MG63 (cell line): Measurements from ENCODE around the gene PRKD2. TPM values are rescaled to one million over a fixed set of nuclear protein-coding genes. Genes with fewer than 3 reads are reported as not detected.

Source experiments
- DNase-seq: peaks from one replicate; pipeline ENCODE4 v3.0.0-alpha.2; 2020
- H3K27me3 ChIP-seq: fragments of 250-450 bp; sonication (Bioruptor Pico); 2 replicates; pipeline ENCODE4 v1.5.1; 2020; ENCODE audit warnings: mild to moderate bottlenecking, moderate library complexity
- H3K36me3 ChIP-seq: fragments of 250-450 bp; sonication (Bioruptor Pico); 2 replicates; pipeline ENCODE4 v1.5.1; 2020; ENCODE audit warnings: mild to moderate bottlenecking, moderate library complexity
- H3K4me3 ChIP-seq: fragments of 250-450 bp; sonication (Bioruptor Pico); 2 replicates; pipeline ENCODE4 v1.5.1; 2020; ENCODE audit warnings: mild to moderate bottlenecking, moderate library complexity
- H3K9me3 ChIP-seq: fragments of 250-450 bp; sonication (Bioruptor Pico); 2 replicates; pipeline ENCODE4 v1.5.1; 2020; ENCODE audit warnings: mild to moderate bottlenecking, moderate library complexity
- total RNA-seq: library from RNA; depleted of rRNA; stranded (reverse); fragments of >200 nt; shearing (Covaris generic); gene quantifications from 2 replicates; pipeline ENCODE4 v1.2.3, GENCODE V29; 2014; ENCODE audit warnings: low replicate concordance

PRKD2 gene
- total RNA-seq, 1 experiment from 2014 or later: 8.6 TPM

DNA sequence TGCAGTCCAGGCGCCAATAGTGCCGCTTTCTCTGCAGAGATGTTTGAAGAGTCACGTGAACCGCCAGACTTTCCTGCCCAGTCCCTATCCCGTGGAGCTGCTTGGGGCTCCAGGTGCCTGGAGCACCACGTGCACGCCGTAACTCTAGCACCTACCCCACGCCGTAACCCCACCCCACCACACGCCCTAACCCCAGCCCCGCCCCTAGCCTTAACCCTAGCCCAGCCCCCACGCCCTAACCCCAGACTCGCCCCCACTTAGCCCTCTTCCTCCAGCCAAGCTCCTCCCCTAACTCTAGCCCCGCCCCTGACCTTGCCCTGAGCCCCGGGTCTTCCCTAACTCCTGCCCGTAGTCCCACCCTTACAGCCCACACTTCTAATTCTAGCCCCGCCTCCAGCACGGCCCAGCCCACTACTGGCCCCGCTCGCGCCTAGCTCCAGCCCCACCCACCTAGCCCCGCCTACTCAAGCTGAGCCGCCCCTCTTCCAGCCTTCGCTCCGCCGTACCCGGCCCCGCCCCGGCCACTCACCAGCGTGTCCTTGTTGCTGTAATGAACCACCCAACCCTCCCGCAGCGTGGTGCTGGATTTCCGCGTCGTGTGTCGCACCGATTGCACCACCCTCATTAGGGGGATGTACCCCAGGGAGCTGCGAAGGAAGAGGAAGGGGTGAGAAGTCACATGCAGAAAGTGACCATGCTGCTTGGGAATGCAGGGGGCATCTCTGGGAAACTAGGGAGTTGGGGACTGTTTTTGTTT is 19.5 kb downstream of the PRKD2 start:
- Histone ChIP-seq H3K27me3 (no peaks in the 10 kb centered on the region), H3K9me3 (no peaks in the 10 kb centered on the region), H3K36me3 (peaks cover 83% of the 10 kb centered on the region), H3K4me3 (no peak overlapping the region)
- no peak for DNase-seq

DNA sequence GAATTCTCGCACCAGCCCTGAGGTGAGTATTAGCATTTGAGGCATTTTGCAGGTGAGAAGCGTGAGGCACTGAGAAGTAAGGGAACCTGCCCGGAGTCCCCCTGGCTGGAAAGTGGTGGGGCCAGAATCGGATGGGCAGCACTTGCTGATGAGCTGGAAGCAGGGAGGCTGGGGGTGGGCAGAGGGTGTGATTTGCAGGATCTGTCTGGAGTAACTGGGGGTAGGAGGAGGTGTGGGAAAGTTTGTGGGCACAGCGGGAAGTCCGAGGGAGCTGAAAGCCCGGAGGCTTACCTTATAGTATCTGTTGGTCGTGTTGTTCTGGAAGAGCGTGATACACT is 20.1 kb downstream of the PRKD2 start:
- Histone ChIP-seq H3K9me3 (peaks cover 2% of the 10 kb centered on the region; the same call in 1 of the 2 replicates), H3K27me3 (no peaks in the 10 kb centered on the region), H3K36me3 (peaks cover 83% of the 10 kb centered on the region), H3K4me3 (no peak overlapping the region)
- DNase-seq: no peak

DNA sequence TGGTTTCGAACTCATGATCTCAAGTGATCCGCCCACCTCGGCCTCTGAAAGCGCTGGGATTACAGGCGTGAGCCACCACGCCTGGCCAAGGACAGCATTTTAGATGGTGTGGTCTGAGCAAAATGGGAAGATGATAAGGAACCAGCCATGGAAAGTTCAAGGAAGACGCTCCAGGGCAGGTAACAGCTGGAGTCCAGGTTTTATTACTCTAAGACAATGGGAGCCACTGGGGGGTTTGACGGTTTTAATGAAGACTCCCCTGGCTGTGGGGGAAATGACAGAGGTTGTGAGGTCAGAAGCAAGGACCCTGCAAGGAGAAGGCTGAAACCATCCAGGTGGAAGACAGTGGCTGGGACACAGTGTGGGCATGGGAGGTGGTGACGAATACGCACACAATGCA is 20.9 kb downstream of the PRKD2 start:
- no peak for DNase-seq
- Histone ChIP-seq H3K4me3 (no peak overlapping the region), H3K9me3 (peaks cover 4% of the 10 kb centered on the region; the same call in 1 of the 2 replicates), H3K36me3 (peaks cover 84% of the 10 kb centered on the region), H3K27me3 (no peaks in the 10 kb centered on the region)

DNA sequence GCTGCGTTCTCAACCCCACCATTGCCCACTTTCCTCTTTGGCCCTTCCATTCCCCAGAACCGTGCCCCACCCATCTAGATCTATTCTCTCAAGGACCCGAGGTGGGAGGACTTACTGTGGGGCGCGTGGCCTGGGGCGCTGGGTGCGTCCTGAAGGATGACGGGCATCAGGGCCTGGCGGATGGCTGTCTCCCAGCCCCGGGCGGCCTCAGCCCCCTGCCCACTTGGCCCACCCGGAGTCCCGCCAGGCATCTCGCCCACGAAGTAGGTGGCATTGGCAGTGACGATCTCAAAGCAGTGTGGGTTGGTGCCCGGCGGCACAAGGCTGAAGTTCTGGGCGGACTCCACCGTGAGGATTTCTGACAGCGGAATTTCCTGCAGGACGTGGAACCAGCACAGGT is 23.2 kb downstream of the PRKD2 start:
- Histone ChIP-seq H3K9me3 (peaks cover 4% of the 10 kb centered on the region; the same call in 1 of the 2 replicates), H3K4me3 (no peak overlapping the region), H3K36me3 (peaks cover 84% of the 10 kb centered on the region), H3K27me3 (no peaks in the 10 kb centered on the region)
- DNase-seq: no peak

DNA sequence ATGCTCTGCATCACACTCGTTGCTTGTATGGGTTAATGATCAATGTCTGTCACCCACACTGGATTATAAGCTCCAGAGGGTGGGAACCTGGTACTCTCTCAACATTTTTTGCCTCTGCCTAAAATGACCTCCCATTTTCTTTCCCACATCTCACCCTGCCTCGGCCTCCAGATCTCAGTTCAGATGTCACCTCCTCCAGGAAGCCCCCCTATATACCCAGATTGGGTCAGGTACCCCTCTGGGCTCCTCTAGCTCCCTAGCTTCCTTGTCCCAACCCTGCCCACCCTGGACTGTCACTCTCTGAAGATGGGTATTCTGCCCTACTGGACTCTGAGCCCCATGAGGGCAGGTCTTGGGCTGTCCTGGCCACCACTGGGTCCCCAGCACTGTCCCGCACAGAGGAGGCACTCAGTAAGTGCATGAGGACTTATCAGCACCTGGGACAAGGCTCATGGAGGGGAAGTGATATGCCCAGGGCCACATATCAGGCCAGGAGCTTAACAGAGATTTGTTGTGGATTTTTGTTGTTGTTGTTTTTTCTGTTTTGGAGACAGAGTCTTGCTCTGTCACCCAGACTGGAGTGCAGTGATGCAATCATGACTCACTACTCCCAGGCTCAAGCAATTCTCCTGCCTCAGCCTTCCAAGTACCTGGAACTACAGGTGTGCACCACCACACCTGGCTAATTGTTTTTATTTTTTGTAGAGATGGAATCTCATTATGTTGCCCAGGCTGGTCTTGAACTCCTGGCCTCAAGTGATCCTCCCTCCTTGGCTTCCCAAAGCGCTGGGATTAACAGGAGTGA is 23.8 kb downstream of the PRKD2 start:
- no peaks in the 10 kb centered on the region for H3K27me3 ChIP-seq
- DNase-seq: no peak
- no peak overlapping the region for H3K4me3 ChIP-seq
- peaks cover 4% of the 10 kb centered on the region; the same call in 1 of the 2 replicates for H3K9me3 ChIP-seq
- H3K36me3 ChIP-seq: peaks cover 81% of the 10 kb centered on the region

DNA sequence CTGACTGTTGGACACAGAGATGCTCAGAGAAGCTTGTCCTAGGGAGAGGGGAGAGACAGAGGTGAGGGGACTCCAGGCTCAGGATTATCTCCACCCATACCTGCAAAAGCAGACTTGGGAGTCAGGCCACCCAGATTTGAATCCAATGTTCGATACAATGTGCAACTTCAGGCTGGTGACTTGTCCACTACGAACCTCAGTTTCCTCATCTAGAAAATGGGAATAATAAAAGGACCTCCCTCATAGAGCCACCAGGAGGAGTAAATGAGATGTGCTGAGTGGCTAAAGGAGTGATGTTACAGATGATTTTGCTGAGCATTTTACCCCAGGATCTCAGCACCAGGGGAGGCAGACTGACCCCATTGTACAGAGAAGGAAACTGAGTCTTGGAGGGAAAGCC is 25.0 kb downstream of the PRKD2 start:
- H3K4me3 ChIP-seq: no peak overlapping the region
- peaks cover 83% of the 10 kb centered on the region for H3K36me3 ChIP-seq
- H3K9me3 ChIP-seq: peaks cover 4% of the 10 kb centered on the region; the same call in 1 of the 2 replicates
- no peaks in the 10 kb centered on the region for H3K27me3 ChIP-seq
- DNase-seq: no peak

DNA sequence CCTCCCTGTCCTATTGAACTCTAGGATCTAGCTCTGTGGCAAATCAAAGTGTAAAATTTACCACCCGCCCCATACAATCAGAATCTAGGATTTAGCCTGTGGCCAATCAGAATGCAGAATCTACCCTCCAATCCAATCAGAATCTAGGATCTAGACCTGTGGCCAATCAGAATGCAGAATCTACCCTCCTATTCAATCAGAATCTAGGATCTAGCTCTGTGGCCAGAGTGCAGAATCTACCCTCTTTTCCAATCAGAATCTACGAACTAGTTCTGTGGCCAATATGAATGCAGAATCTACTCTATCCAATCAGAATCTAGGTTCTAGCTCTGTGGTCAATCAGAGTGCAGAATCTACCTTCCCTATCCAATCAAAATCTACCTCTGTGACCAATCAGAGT is 25.8 kb downstream of the PRKD2 start:
- no peak for DNase-seq
- Histone ChIP-seq H3K36me3 (peaks cover 75% of the 10 kb centered on the region), H3K9me3 (peaks cover 4% of the 10 kb centered on the region; the same call in 1 of the 2 replicates), H3K4me3 (no peak overlapping the region), H3K27me3 (no peaks in the 10 kb centered on the region)

DNA sequence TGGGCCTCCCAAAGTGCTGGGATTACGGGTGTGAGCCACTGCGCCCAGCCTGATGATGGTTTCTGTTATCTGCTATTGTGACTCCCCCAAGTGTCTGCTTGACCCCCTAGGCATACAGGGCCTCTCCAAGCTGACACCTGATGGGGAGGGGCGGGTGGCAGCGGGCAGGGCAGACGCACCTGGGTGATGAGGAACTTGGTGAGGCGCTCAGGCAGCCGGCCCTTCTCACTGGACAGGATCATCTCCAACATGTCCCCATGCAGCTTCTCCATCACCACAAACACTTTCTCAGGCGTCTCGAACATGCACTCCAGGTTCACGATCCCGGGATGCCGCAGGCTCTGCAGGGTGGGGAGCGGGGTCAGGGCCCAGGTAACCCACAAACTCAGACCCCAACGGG is 27.6 kb downstream of the PRKD2 start:
- Histone ChIP-seq H3K4me3 (no peak overlapping the region), H3K36me3 (peaks cover 73% of the 10 kb centered on the region), H3K27me3 (no peaks in the 10 kb centered on the region), H3K9me3 (peaks cover 4% of the 10 kb centered on the region; the same call in 1 of the 2 replicates)
- DNase-seq: no peak

DNA sequence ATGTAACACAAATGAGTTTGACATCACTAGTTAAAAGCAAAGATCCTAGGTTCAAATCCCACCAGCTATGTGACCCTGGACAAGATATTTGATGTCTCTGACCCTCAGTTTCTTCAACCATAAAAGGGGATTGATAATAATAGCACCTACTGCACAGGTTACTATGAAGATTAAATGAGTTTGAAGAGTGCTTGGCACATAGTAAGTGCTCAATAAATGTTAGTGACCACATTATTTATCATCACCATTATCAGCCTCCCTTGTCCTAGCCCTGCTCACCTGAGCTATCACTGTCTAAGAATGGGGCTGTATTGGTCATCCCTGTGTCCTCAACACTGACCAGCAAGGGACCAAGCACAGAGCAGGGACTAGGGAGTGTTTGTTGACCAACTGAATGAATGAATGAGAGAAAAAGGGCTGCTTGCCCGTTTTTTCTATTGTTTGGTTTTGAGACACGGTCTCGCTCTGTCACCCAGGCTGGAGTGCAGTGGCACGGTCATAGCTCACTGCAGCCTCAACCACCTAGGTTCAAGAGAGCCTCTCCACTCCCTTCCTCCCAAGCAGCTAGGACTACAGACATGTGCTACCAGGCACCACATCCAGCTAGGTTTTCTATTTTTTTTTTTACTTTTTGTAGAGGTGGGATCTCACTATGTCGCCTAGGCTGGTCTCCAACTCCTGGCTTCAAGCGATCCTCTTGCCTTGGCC is 29.3 kb downstream of the PRKD2 start:
- no peak overlapping the region for H3K4me3 ChIP-seq

DNA sequence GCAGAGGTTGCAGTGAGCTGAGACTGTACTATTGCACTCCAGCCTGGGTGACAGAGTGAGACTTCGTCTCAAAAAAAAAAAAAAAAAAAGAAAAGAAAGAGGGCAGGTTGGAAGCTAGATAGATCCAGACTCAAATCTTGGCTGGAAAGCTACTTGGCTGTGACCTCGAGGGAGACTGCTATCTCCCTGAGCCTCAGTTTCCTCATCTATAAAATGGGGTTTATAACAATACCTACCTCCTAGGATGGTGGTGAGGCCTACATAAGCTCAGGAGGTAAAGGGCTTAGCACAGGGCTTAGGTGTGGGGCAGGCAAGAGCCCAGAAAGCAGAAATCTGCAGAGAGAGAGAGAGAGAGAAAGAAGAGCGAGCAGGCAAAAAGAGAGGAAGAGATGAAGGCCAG is 31.7 kb downstream of the PRKD2 start:
- Histone ChIP-seq H3K9me3 (no peaks in the 10 kb centered on the region), H3K36me3 (peaks cover 46% of the 10 kb centered on the region), H3K4me3 (no peak overlapping the region), H3K27me3 (no peaks in the 10 kb centered on the region)
- no peak for DNase-seq

More for the DNA sequence above, 29.3 kb downstream of the PRKD2 start:
- H3K27me3 ChIP-seq: no peaks in the 10 kb centered on the region
- H3K9me3 ChIP-seq: peaks cover 4% of the 10 kb centered on the region; the same call in 1 of the 2 replicates
- H3K36me3 ChIP-seq: peaks cover 61% of the 10 kb centered on the region
- no peak for DNase-seq

DNA sequence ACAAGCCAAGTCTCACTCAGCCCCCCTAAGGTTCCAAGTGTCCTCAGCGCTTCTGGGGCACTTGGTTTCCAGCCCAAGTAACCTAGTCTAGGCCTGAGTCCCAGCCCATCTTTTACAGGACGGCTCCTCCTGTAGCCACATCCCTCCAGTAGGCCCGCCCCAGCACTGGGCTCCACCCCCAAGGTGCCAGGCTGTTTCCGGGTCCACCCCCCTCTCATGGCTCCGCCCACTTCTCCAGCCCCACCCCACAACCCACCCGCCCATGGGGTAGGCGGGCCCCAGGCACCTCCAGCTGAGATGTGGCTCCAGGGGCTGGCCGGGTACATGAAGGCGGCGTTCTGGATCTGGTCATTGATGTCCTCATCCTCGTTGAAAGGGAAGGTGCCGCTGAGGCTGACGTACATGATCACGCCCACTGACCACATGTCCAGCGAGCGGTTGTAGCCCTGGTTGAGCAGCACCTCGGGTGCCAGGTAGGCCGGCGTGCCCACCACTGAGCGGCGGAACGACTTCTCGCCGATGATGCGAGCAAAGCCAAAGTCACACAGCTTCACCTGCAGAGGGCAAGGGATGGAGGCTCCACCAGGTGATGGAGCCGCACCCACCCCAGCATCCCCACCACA is 38.7 kb downstream of the PRKD2 start:
- H3K36me3 ChIP-seq: peaks cover 49% of the 10 kb centered on the region
- peak; percentile 36 for DNase-seq

DNA sequence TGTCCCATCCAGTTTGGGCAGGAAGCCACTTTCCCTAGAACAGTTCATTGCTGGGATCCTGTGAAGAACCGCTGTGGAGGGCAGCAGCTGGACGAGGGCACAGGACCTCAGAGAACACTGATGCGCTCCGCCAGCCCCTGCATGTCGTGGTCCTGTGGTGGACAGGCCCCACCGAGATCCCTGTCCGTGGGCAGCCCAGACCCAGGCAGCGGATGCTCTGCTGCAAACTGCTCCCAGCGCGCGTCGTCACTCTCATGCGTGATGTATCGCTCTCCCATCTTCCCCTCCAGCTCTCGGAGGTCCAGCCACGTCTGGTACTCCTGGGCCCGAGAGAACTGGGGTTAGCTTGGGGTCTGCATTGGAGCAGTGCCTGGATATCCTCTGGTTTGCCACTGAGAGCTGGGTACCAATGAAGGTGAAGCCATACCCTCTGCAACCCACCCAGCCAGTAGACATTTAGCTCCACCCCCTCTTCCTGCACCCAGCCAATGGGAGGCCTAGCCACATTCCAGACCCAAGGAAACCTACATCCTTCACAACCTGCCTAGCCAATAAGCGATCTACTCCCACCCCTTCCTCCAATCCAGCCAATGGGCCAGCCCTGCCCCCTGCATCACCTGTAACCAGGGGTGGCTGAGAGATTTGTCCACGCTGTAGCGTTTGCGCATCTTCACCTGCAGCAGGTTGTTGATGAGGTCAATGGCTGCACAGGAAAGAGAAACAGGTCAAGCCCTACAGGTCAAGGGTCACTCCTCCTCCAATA is 42.3 kb downstream of the PRKD2 start:
- no peaks in the 10 kb centered on the region for H3K9me3 ChIP-seq
- peaks cover 34% of the 10 kb centered on the region for H3K36me3 ChIP-seq
- DNase-seq: peak; percentile 35
- H3K27me3 ChIP-seq: no peaks in the 10 kb centered on the region
- no peak overlapping the region for H3K4me3 ChIP-seq

More for the DNA sequence above, 38.7 kb downstream of the PRKD2 start:
- Histone ChIP-seq H3K27me3 (no peaks in the 10 kb centered on the region), H3K4me3 (no peak overlapping the region), H3K9me3 (no peaks in the 10 kb centered on the region)

DNA sequence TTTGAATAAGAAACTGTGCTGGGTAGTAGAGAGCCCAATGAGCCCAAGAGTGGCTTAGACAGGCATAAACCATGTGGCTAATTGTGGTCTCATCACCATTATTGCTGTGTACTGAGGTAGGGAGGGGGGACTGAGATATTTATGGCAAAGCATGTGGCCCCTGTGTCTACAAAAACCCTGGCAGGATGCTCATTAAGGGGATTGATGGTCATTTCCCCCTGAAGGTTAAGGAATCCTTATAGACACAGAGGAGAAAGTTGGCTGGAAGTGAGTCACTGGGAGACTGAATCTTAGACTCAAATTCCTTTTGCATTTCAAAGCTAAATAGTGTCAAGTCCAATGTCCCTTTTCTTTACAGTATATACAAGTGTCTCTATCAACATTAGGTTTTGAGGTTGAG is 46.1 kb downstream of the PRKD2 start:
- no peaks in the 10 kb centered on the region for H3K9me3 ChIP-seq
- DNase-seq: no peak
- H3K4me3 ChIP-seq: no peak overlapping the region
- H3K27me3 ChIP-seq: no peaks in the 10 kb centered on the region
- H3K36me3 ChIP-seq: peaks cover 18% of the 10 kb centered on the region

DNA sequence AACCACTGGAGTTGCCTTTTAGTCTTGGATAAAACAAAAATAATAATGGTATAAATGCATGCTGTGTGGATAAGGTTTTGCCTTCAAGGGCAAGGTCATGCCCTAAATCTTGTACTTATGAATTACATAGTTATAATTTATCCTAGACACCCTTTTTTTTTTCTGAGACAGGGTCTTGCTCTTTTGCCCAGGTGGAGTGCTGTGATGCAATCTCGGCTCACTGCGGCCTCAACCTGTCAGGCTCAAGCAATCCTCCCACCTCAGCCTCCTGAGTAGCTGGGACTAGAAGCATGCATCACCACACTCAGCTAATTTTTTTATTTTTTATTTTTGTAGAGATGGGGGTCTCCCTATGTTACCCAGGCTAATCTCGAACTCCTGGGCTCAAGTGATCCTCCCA is 48.3 kb downstream of the PRKD2 start:
- peaks cover under 1% of the 10 kb centered on the region for H3K36me3 ChIP-seq
- no peak overlapping the region for H3K4me3 ChIP-seq
- no peaks in the 10 kb centered on the region for H3K9me3 ChIP-seq
- no peaks in the 10 kb centered on the region for H3K27me3 ChIP-seq
- DNase-seq: no peak

DNA sequence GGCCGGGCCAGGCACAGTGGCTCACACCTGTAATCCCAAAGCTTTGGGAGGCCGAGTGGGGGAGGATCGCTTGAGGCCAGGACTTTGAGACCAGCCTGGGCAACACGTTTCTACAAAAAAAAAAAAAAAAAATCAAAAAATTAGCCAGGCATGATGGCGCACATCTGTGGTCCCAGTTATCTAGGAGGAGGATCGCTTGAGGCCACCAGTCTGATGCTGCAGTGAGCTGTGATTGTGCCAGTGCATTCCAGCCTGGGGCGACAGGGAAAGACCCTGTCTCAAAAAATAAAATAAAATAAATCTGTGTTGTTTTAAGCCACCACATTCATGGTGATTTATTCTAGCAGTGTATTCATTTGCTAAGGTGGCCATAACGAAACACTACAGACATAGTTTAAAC is 51.8 kb downstream of the PRKD2 start:
- DNase-seq: no peak
- Histone ChIP-seq H3K36me3 (no peaks in the 10 kb centered on the region), H3K9me3 (no peaks in the 10 kb centered on the region), H3K4me3 (no peak overlapping the region), H3K27me3 (peaks cover 6% of the 10 kb centered on the region; the same call in 1 of the 2 replicates)
